B cell (primary cell): ENCODE results near the gene ZBTB34. TPM values are rescaled to one million over a fixed set of nuclear protein-coding genes. Genes with fewer than 3 reads are reported as not detected.

ENCODE experiments used
- ATAC-seq: fragments of 200-7000 bp; cut with Tn5 transposase; one replicate; pipeline ENCODE4 v1.10.0; 2021; ENCODE audit warnings: low read depth, mild to moderate bottlenecking, moderate number of reproducible peaks, moderate library complexity
- CTCF ChIA-PET: fragments of 350-600 bp; sonication (Branson Sonifier 250); formaldehyde crosslinking; loops from one replicate; lab custom pipeline; 2021; ENCODE audit warnings: antibody characterized with exemption, inconsistent platforms; lab: Charles Lee
- POLR2A ChIA-PET: fragments of 350-600 bp; sonication (Branson Sonifier 250); formaldehyde crosslinking; loops from one replicate; lab custom pipeline; 2021; ENCODE audit warnings: antibody characterized with exemption; lab: Charles Lee
- DNase-seq: peaks from one replicate; pipeline ENCODE4 v3.0.0; 2013
- H2AFZ ChIP-seq: 2 replicates; pipeline ENCODE4 v1.6.1; 2012; ENCODE audit warnings: mild to moderate bottlenecking, low read depth, low read length; ENCODE audit not compliant: insufficient read depth, poor library complexity, severe bottlenecking
- H3K27ac ChIP-seq, 2 donors: 1 replicate in 1 of 2; 2 replicates in 1 of 2; pipeline ENCODE4 v1.5.1; 2012 to 2013; ENCODE audit warnings: low read length in 2 of 2, mild to moderate bottlenecking in 2 of 2, moderate library complexity in 1 of 2
- H3K27me3 ChIP-seq, 4 experiments: fragments of 200-600 bp in 1 of 4; sonication (generic) in 1 of 4; replicated peaks in 1 of 4; 1 replicate in 2 of 4; 2 replicates in 2 of 4; pipeline versions ENCODE4 v1.6.1 to v1.7.0; 2013 to 2016; ENCODE audit warnings: low read length in 3 of 4, mild to moderate bottlenecking in 2 of 4, mixed read lengths in 1 of 4, moderate library complexity in 1 of 4; ENCODE audit not compliant: insufficient read depth in 4 of 4, control insufficient read depth in 3 of 4; ENCODE audit errors: control extremely low read depth in 1 of 4
- H3K36me3 ChIP-seq, 2 experiments: replicated peaks in 1 of 2; 1 replicate in 1 of 2; 2 replicates in 1 of 2; pipeline versions ENCODE4 v1.6.1 to v1.7.1; 2013; ENCODE audit warnings: low read length in 1 of 2; ENCODE audit not compliant: insufficient read depth in 2 of 2, control insufficient read depth in 1 of 2; ENCODE audit errors: control extremely low read depth in 1 of 2, extremely low read depth in 1 of 2
- H3K4me1 ChIP-seq, 2 donors: fragments of 200-600 bp in 1 of 2; sonication (generic) in 1 of 2; 1 replicate in 1 of 2; 2 replicates in 1 of 2; pipeline versions ENCODE4 v1.5.1 to v1.6.1; 2013 to 2017; ENCODE audit warnings: low read length in 2 of 2; ENCODE audit not compliant: control insufficient read depth in 2 of 2, insufficient read depth in 2 of 2
- H3K4me2 ChIP-seq: replicated peaks from 2 replicates; pipeline ENCODE3; 2012; ENCODE audit warnings: mild to moderate bottlenecking, low read depth, low read length; ENCODE audit not compliant: poor library complexity, severe bottlenecking
- H3K4me3 ChIP-seq, 5 experiments: fragments of 200-600 bp in 1 of 5; sonication (generic) in 1 of 5; 1 replicate in 3 of 5; 2 replicates in 2 of 5; pipeline versions ENCODE4 v1.5.1 to v1.7.0; 2011 to 2016; ENCODE audit warnings: low read length in 4 of 5, mild to moderate bottlenecking in 4 of 5, low read depth in 2 of 5, control low read depth in 1 of 5, moderate library complexity in 1 of 5; ENCODE audit not compliant: insufficient read depth in 1 of 5; ENCODE audit errors: control extremely low read depth in 1 of 5, extremely low read depth in 1 of 5
- H3K79me2 ChIP-seq: fragments of 200-600 bp; sonication (generic); one replicate; pipeline ENCODE4 v1.6.0; 2016; ENCODE audit warnings: low read length; ENCODE audit not compliant: control insufficient read depth, insufficient read depth
- H3K9ac ChIP-seq: fragments of 200-600 bp; sonication (generic); 2 replicates; pipeline ENCODE4 v1.6.1; 2017; ENCODE audit warnings: mild to moderate bottlenecking, low read length, moderate library complexity
- H3K9me3 ChIP-seq, 3 donors: one replicate each; pipeline versions ENCODE4 v1.6.1 to v1.7.1; 2013; ENCODE audit warnings: low read length in 2 of 3; ENCODE audit not compliant: control insufficient read depth in 2 of 3, insufficient read depth in 1 of 3; ENCODE audit errors: control extremely low read depth in 1 of 3
- H4K20me1 ChIP-seq: 2 replicates; pipeline ENCODE4 v1.6.0; 2012; ENCODE audit warnings: mild to moderate bottlenecking, low read length; ENCODE audit not compliant: insufficient read depth, control insufficient read depth, poor library complexity, severe bottlenecking
- H3K27ac Mint-ChIP-seq: one replicate; pipeline ENCODE4 v1.8.0; 2021; ENCODE audit warnings: mixed read lengths
- H3K27me3 Mint-ChIP-seq: one replicate; pipeline ENCODE4 v1.8.0; 2021; ENCODE audit warnings: mixed read lengths
- H3K4me1 Mint-ChIP-seq: one replicate; pipeline ENCODE4 v1.8.0; 2021; ENCODE audit warnings: mixed read lengths
- H3K4me3 Mint-ChIP-seq: one replicate; pipeline ENCODE4 v1.8.0; 2021; ENCODE audit warnings: mixed read lengths
- H3K9me3 Mint-ChIP-seq: one replicate; pipeline ENCODE4 v1.8.0; 2022; ENCODE audit warnings: mixed read lengths; ENCODE audit not compliant: insufficient read depth
- CTCF ChIP-seq: fragments of 200-600 bp; IDR thresholded peaks from one replicate; pipeline ENCODE4 v1.8.0; 2022; ENCODE audit warnings: antibody characterized with exemption, mild to moderate bottlenecking
- EZH2 ChIP-seq: IDR thresholded peaks from 2 replicates; pipeline ENCODE4 v1.6.1; 2012; ENCODE audit warnings: borderline replicate concordance, low read depth, mild to moderate bottlenecking, moderate library complexity, low read length; ENCODE audit not compliant: insufficient read depth, poor library complexity, severe bottlenecking
- WGBS: methylation state at CpG from one replicate; pipeline ENCODE4 v1.1.5; 2013; ENCODE audit warnings: missing lambda C conversion rate; ENCODE audit not compliant: insufficient coverage; 5-methylcytosine and 5-hydroxymethylcytosine counted together
- intact Hi-C: fragments of 100-400 bp; cut with micrococcal nuclease; formaldehyde crosslinking; loops from one replicate; pipeline ENCODE4 v1.10.0; 2022
- polyA plus RNA-seq: library from polyadenylated mRNA; depleted of rRNA; stranded (reverse); fragments of >200 nt; gene quantifications from 2 replicates; pipeline ENCODE4 v1.2.3, GENCODE V29; 2012
- total RNA-seq, 2 donors: library from RNA; stranded (reverse); fragments of 120-200 nt in 1 of 2; gene quantifications; 1 replicate in 1 of 2; 2 replicates in 1 of 2; pipeline versions ENCODE4 v1.2.3 to v1.2.4, GENCODE V29; 2013 to 2022

Gene ZBTB34
- total and polyA plus RNA-seq, 2 donors (not counting 1 experiment from before 2014, with no cell fraction given): 3.8 to 12.1 TPM

GRCh38 chr9:126879288-126879687 is 18.8 kb downstream of the ZBTB34 start:
- H3K36me3 ChIP-seq: peaks cover 5 to 46% of the 10 kb centered on the region in 2 experiments
- TF ChIP-seq EZH2 (no peak), CTCF (no peak)
- Mint-ChIP-seq H3K27me3 (no peaks in the 10 kb centered on the region), H3K4me3 (no peak overlapping the region), H3K4me1 (peaks cover 19% of the 10 kb centered on the region), H3K9me3 (no peaks in the 10 kb centered on the region), H3K27ac (no peak overlapping the region)
- H3K27ac ChIP-seq: no peak overlapping the region
- DNase-seq: no peak
- no peak overlapping the region for H3K4me2 ChIP-seq
- peaks cover 36% of the 10 kb centered on the region for H3K79me2 ChIP-seq
- CTCF ChIA-PET: no interaction called here
- ATAC-seq: no peak
- no peak overlapping the region for H2AFZ ChIP-seq
- H3K27me3 ChIP-seq: no peaks in the 10 kb centered on the region
- intact Hi-C loops: no loop called here
- H3K4me1 ChIP-seq: no peaks in the 10 kb centered on the region
- no peak overlapping the region for H3K4me3 ChIP-seq
- POLR2A ChIA-PET: no interaction called here
- no peak overlapping the region for H3K9ac ChIP-seq
- peaks cover 15% of the 10 kb centered on the region for H4K20me1 ChIP-seq
- H3K9me3 ChIP-seq: no peaks in the 10 kb centered on the region
- whole genome bisulfite sequencing: 98% methylated on average over 8 of the region's 9 CpGs

GRCh38 chr9:126880226-126880946 is 19.9 kb downstream of the ZBTB34 start:
- 98% methylated on average over 19 of the region's 23 CpGs for WGBS
- Histone ChIP-seq H3K9ac (no peak overlapping the region), H4K20me1 (peaks cover 15% of the 10 kb centered on the region), H3K27me3 (no peaks in the 10 kb centered on the region), H3K4me1 (no peaks in the 10 kb centered on the region), H2AFZ (no peak overlapping the region), H3K27ac (no peak overlapping the region), H3K4me2 (no peak overlapping the region), H3K79me2 (peaks cover 29% of the 10 kb centered on the region), H3K9me3 (no peaks in the 10 kb centered on the region), H3K36me3 (peaks cover 5 to 46% of the 10 kb centered on the region in 2 experiments), H3K4me3 (no peak overlapping the region)
- ChIA-PET CTCF (no interaction called here), POLR2A (no interaction called here)
- no peak for ATAC-seq
- TF ChIP-seq EZH2: no peak
- no peak for TF ChIP-seq CTCF
- Mint-ChIP-seq H3K4me3 (no peak overlapping the region), H3K27me3 (no peaks in the 10 kb centered on the region), H3K27ac (no peak overlapping the region), H3K9me3 (no peaks in the 10 kb centered on the region), H3K4me1 (peaks cover 15% of the 10 kb centered on the region)
- intact Hi-C loops: no loop called here
- no peak for DNase-seq
